GM21529 (cell line): ENCODE results near the gene ITIH2.

Experiments
- ATAC-seq: cut with Tn5 transposase; IDR thresholded peaks from one replicate; pipeline ENCODE4 v1.9.1; 2021; ENCODE audit not compliant: unreplicated experiment

The ITIH2 gene

DNA sequence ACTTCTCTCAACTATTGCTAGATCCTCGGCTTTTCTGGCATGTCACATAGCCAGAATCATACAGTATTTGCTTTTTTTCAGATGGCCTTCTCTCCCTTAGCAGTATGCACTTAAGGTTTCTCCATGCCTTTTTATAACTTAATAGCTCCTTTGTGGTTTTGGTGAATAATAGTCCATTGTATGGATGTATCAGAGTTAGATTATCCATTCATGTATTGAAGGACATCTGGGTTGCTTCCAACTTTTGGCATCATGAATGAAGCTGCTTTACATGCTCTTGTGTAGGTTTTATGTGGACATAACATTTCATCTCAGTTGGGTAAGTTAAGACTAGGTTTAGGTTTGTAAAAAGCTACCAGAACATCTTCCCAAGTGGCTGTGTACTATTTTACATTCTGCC is 89.4 kb downstream of the ITIH2 start:
- no peak for ATAC-seq

GRCh38 chr10:7794251-7795026 is 91.3 kb downstream of the ITIH2 start:
- no peak for ATAC-seq

DNA sequence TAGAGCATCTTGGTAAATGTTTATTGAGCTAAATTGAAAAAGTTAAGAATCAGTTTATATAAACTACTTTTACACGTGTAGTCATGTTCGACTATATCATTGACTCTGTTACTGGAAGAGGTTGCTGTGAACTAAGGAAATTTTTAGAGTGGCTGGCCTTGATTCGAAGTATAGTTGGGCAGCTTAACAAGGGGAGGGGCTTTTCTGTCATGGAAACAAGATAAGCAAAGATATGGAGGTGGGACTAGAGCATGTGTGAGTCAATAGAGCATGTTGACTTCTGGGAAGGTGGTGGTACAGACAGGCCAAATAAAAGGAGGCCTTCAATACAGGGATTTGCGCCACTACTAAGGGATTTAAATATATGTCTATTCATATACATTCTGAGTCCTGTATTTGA is 92.5 kb downstream of the ITIH2 start:
- no peak for ATAC-seq

DNA sequence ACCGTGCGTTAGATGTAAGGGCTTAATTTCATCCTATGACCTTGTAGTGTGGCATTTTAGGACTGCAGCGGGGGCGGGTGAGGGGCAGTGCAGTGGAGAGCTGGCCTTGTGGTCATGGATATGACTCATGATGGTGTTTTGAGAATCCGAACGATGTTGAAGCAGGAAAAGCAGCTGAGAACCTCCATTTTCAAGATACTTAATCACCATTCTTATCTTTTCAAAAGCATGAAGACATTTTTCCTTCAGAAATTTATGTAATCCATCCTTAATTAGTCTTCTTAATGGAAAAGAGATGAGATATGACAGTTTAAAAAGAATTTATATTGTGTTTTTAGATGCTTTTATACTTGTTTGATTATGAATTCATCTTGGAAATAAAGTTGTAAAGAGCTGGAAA is 94.5 kb downstream of the ITIH2 start:
- ATAC-seq: no peak
